Mesendoderm (in vitro differentiated cells): ENCODE results near the gene GJD2.
A peak's percentile ranks its signal among the peaks of the same experiment; 100 is the strongest.

Source experiments
- DNase-seq: peaks from one replicate; pipeline ENCODE4 v3.0.0; 2013
- H2AK5ac ChIP-seq: 2 replicates; pipeline ENCODE4 v1.6.1; 2013; ENCODE audit warnings: low read length, inconsistent platforms
- H2BK120ac ChIP-seq: 2 replicates; pipeline ENCODE4 v1.6.1; 2013; ENCODE audit warnings: low read depth, mild to moderate bottlenecking, low read length, moderate library complexity, mixed read lengths
- H2BK15ac ChIP-seq: replicated peaks from 2 replicates; pipeline ENCODE4 v1.6.1; 2013; ENCODE audit warnings: low read depth, mild to moderate bottlenecking, moderate library complexity
- H2BK5ac ChIP-seq: 2 replicates; pipeline ENCODE4 v1.6.1; 2013; ENCODE audit warnings: low read length, inconsistent platforms
- H3K18ac ChIP-seq: 2 replicates; pipeline ENCODE4 v1.6.1; 2013; ENCODE audit warnings: mild to moderate bottlenecking, low read length, mixed read lengths
- H3K23ac ChIP-seq: one replicate; pipeline ENCODE4 v1.6.1; 2013; ENCODE audit warnings: low read length
- H3K27ac ChIP-seq: 2 replicates; pipeline ENCODE4 v1.5.1; 2013; ENCODE audit warnings: low read depth, mild to moderate bottlenecking, inconsistent platforms, low read length, moderate library complexity
- H3K27me3 ChIP-seq: 2 replicates; pipeline ENCODE4 v1.6.1; 2013; ENCODE audit warnings: low read length, control low read depth, mild to moderate bottlenecking, inconsistent platforms; ENCODE audit not compliant: insufficient read depth, poor library complexity
- H3K36me3 ChIP-seq: 2 replicates; pipeline ENCODE4 v1.6.1; 2013; ENCODE audit warnings: low read length, inconsistent platforms; ENCODE audit not compliant: control insufficient read depth, insufficient read depth
- H3K4ac ChIP-seq: one replicate; pipeline ENCODE4 v1.6.1; 2013; ENCODE audit warnings: low read depth, mild to moderate bottlenecking, low read length, moderate library complexity
- H3K4me1 ChIP-seq: 2 replicates; pipeline ENCODE4 v1.6.1; 2013; ENCODE audit warnings: low read depth, low read length, inconsistent platforms; ENCODE audit not compliant: control insufficient read depth
- H3K4me2 ChIP-seq: 2 replicates; pipeline ENCODE4 v1.6.1; 2013; ENCODE audit warnings: low read length
- H3K4me3 ChIP-seq: 2 replicates; pipeline ENCODE4 v1.5.1; 2013; ENCODE audit warnings: mild to moderate bottlenecking, low read length
- H3K56ac ChIP-seq: one replicate; pipeline ENCODE4 v1.6.1; 2013; ENCODE audit warnings: low read length
- H3K79me1 ChIP-seq: 2 replicates; pipeline ENCODE4 v1.6.1; 2013; ENCODE audit warnings: low read length, inconsistent platforms
- H3K79me2 ChIP-seq: 2 replicates; pipeline ENCODE4 v1.6.1; 2013; ENCODE audit warnings: mild to moderate bottlenecking, low read length; ENCODE audit not compliant: control insufficient read depth, insufficient read depth
- H3K9ac ChIP-seq: 2 replicates; pipeline ENCODE4 v1.6.1; 2013; ENCODE audit warnings: low read length, inconsistent platforms
- H4K5ac ChIP-seq: one replicate; pipeline ENCODE4 v1.6.1; 2013; ENCODE audit warnings: low read length
- H4K8ac ChIP-seq: one replicate; pipeline ENCODE4 v1.6.1; 2013; ENCODE audit warnings: low read depth, mild to moderate bottlenecking, control low read depth, low read length, moderate library complexity
- WGBS: extraction: QIAGEN DNeasy Blood & Tissue Kit; methylation state at CpG from one replicate; pipeline ENCODE4 v1.1.7; 2013; ENCODE audit warnings: low lambda C conversion rate, missing lambda C conversion rate; ENCODE audit not compliant: insufficient coverage; ENCODE audit errors: extremely low coverage; 5-methylcytosine and 5-hydroxymethylcytosine counted together

Gene GJD2

DNA sequence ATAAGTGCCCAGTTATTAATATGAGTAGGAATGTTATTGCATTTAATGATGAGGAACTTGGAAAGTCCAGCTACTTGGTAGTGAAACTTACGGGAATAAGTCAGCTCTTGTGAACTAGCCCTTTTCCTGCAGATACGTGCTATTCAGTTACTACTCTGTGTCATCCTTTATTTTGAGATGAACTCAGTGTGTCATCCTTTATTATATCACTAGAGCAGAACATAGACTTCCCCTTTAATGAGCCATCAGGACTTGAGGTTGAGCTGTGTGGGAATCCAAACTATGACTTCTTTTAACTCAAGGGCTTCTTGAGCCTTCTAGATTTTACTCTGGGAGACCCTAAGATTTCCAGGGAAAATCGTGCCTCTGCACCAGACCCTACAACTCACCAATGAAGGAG, 36.9 kb upstream of the GJD2 start:
- Histone ChIP-seq H3K4ac (no peak overlapping the region), H3K56ac (no peak overlapping the region), H3K27me3 (no peaks in the 10 kb centered on the region), H3K79me1 (peaks cover 2% of the 10 kb centered on the region), H2BK120ac (no peak overlapping the region), H3K79me2 (peaks cover 3% of the 10 kb centered on the region), H3K27ac (no peak overlapping the region), H2AK5ac (no peak overlapping the region), H4K5ac (no peak overlapping the region), H2BK5ac (no peak overlapping the region), H3K4me3 (no peak overlapping the region), H3K9ac (no peak overlapping the region), H2BK15ac (no peak overlapping the region), H3K23ac (no peak overlapping the region), H3K18ac (no peak overlapping the region), H3K36me3 (peaks cover 2% of the 10 kb centered on the region), H4K8ac (no peak overlapping the region), H3K4me1 (peaks cover 3% of the 10 kb centered on the region), H3K4me2 (no peak overlapping the region)
- no CpG with 5 or more reads among the region's 3 CpGs for WGBS
- DNase-seq: no peak

DNA sequence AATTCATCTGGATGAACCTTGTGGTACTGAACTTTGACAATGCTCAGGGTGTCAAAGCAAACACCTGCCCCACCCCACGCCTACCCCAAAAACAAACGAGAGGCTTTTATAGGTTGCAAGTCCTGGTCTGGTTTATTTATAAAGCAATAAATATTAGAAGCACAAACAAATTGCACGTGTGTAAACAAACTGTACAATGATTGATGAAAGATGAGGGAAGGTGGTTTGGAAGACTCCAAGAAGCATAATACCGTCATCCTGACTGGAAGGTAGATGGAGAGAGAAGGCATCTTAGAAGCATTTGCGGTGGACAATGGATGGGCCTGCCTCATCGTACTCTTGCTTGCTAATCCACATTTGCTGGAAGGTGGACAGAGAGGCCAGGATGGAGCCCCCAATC, 35.3 kb upstream of the GJD2 start:
- no peaks in the 10 kb centered on the region for H3K27me3 ChIP-seq
- H3K27ac ChIP-seq: no peak overlapping the region
- peaks cover 2% of the 10 kb centered on the region for H3K79me1 ChIP-seq
- H3K4me1 ChIP-seq: no peaks in the 10 kb centered on the region
- H3K79me2 ChIP-seq: peaks cover 3% of the 10 kb centered on the region
- no CpG with 5 or more reads among the region's 6 CpGs for WGBS
- DNase-seq: no peak
- no peak overlapping the region for H4K8ac ChIP-seq
- H3K9ac ChIP-seq: no peak overlapping the region
- no peak overlapping the region for H3K18ac ChIP-seq
- no peak overlapping the region for H2BK5ac ChIP-seq
- H2BK120ac ChIP-seq: no peak overlapping the region
- H2AK5ac ChIP-seq: no peak overlapping the region
- no peak overlapping the region for H3K4me3 ChIP-seq
- peaks cover 2% of the 10 kb centered on the region for H3K36me3 ChIP-seq
- no peak overlapping the region for H3K4ac ChIP-seq
- no peak overlapping the region for H3K56ac ChIP-seq
- H3K23ac ChIP-seq: no peak overlapping the region
- no peak overlapping the region for H2BK15ac ChIP-seq
- no peak overlapping the region for H3K4me2 ChIP-seq
- H4K5ac ChIP-seq: no peak overlapping the region

DNA sequence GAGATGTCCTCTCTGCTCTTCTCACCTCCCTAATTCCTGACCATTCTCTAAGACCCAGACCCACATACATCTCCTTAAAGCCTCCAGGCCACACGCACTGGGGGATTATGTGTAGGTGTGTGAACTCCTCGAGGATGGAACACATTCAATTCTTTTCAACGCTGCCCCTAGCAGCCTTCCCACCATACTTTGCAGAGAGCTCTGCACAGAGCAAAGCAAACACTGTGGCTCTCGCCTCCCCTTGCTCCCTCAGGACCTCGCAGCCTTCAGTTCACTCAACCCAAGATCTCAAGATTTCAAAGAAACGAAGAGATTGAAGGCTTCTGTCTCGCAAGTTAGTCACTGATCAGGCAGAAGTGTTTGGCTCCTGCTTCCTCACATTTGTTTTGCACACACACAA, 34.5 kb upstream of the GJD2 start:
- Histone ChIP-seq H3K56ac (no peak overlapping the region), H3K4ac (no peak overlapping the region), H3K4me2 (no peak overlapping the region), H3K23ac (no peak overlapping the region), H3K27me3 (no peaks in the 10 kb centered on the region), H3K18ac (no peak overlapping the region), H4K5ac (no peak overlapping the region), H2BK15ac (no peak overlapping the region), H3K36me3 (peaks cover 2% of the 10 kb centered on the region), H3K79me1 (peaks cover 2% of the 10 kb centered on the region), H3K4me3 (no peak overlapping the region), H2BK5ac (no peak overlapping the region), H3K4me1 (no peaks in the 10 kb centered on the region), H3K9ac (no peak overlapping the region), H3K27ac (no peak overlapping the region), H4K8ac (no peak overlapping the region), H3K79me2 (peaks cover 3% of the 10 kb centered on the region), H2BK120ac (no peak overlapping the region), H2AK5ac (no peak overlapping the region)
- peak; percentile 48 for DNase-seq
- WGBS: no CpG with 5 or more reads among the region's 7 CpGs

DNA sequence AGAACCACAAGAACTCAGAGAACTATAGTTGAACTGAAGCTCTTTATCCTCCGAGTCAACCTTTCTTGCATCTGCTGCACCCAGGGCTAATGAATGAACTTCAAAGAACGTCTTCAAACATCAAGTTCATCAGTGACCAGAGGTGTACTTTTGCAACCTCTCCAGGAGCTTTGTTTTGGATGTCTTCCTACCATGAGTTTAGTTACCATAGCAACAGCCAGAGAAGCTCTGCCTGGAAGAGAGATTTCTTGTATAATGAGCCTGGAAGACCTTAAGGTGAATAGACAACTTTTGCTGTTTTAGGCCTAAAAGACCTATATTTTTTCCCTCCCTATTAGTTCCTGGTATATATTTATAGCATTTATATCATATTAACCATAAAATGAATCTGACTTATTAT, 31.4 kb upstream of the GJD2 start:
- Histone ChIP-seq H3K9ac (no peak overlapping the region), H3K23ac (no peak overlapping the region), H3K4me1 (no peaks in the 10 kb centered on the region), H4K8ac (no peak overlapping the region), H2AK5ac (no peak overlapping the region), H3K4me3 (no peak overlapping the region), H3K18ac (no peak overlapping the region), H2BK15ac (no peak overlapping the region), H3K36me3 (no peaks in the 10 kb centered on the region), H3K79me1 (no peaks in the 10 kb centered on the region), H3K4ac (no peak overlapping the region), H4K5ac (no peak overlapping the region), H3K27ac (no peak overlapping the region), H3K79me2 (no peaks in the 10 kb centered on the region), H2BK5ac (no peak overlapping the region), H3K27me3 (no peaks in the 10 kb centered on the region), H3K4me2 (no peak overlapping the region), H2BK120ac (no peak overlapping the region), H3K56ac (no peak overlapping the region)
- peak; percentile 41 for DNase-seq
- no CpG with 5 or more reads among the region's 2 CpGs for WGBS

DNA sequence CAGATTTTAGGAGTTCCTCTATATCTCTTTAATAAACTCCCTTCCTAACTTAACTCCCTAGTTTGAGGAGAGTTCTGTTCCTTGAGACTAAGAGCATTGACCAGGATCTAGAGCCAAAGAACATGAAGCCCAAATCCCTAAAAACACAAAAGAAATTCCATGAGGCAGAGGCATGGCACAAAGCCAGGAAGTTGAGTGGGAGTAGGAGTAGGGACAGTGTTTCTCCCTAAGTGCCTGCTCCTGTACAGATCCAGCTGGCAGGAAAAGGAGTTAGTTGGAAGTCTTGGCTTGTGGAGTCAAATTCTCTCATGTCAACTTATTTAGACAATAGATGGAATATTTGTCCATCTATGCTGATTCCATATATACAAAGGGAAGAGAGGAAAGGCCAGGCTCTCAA, 29.2 kb upstream of the GJD2 start:
- no peaks in the 10 kb centered on the region for H3K27me3 ChIP-seq
- H2BK15ac ChIP-seq: no peak overlapping the region
- H3K4me3 ChIP-seq: no peak overlapping the region
- H3K79me1 ChIP-seq: no peaks in the 10 kb centered on the region
- no peaks in the 10 kb centered on the region for H3K4me1 ChIP-seq
- no peak for DNase-seq
- H2BK120ac ChIP-seq: no peak overlapping the region
- no peak overlapping the region for H3K4ac ChIP-seq
- H2AK5ac ChIP-seq: no peak overlapping the region
- H3K36me3 ChIP-seq: no peaks in the 10 kb centered on the region
- no peak overlapping the region for H3K56ac ChIP-seq
- H4K8ac ChIP-seq: no peak overlapping the region
- H4K5ac ChIP-seq: no peak overlapping the region
- no peak overlapping the region for H3K18ac ChIP-seq
- no peak overlapping the region for H3K27ac ChIP-seq
- no peak overlapping the region for H3K4me2 ChIP-seq
- no peaks in the 10 kb centered on the region for H3K79me2 ChIP-seq
- H3K23ac ChIP-seq: no peak overlapping the region
- H2BK5ac ChIP-seq: no peak overlapping the region
- no peak overlapping the region for H3K9ac ChIP-seq

DNA sequence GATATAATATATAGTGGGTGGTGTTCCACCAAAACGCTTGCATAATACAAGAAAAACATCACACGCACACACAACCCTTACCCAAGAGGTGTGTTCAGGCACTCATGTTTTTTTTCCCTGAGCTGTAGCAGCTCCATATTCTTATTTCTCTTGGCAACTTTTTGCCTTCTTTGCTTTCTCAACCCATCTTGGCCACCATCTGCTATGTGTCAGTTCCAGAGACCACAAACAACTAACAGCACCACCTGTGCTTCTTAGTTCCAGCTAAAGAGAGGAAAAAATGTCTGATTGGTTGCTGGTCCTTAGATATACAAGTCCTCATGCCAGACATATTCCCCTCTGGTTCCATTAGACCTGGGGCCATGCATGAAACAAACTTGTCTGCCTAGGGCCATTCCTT, 28.6 kb upstream of the GJD2 start:
- Histone ChIP-seq H3K56ac (no peak overlapping the region), H3K4me3 (no peak overlapping the region), H3K36me3 (no peaks in the 10 kb centered on the region), H4K8ac (no peak overlapping the region), H3K27me3 (no peaks in the 10 kb centered on the region), H3K27ac (no peak overlapping the region), H3K18ac (no peak overlapping the region), H3K4me2 (no peak overlapping the region), H2BK120ac (no peak overlapping the region), H4K5ac (no peak overlapping the region), H3K4ac (no peak overlapping the region), H3K79me1 (no peaks in the 10 kb centered on the region), H2BK5ac (no peak overlapping the region), H2AK5ac (no peak overlapping the region), H2BK15ac (no peak overlapping the region), H3K79me2 (no peaks in the 10 kb centered on the region), H3K4me1 (no peaks in the 10 kb centered on the region), H3K23ac (no peak overlapping the region), H3K9ac (no peak overlapping the region)
- DNase-seq: no peak
- WGBS: no CpG with 5 or more reads among the region's 2 CpGs
